Neutrophil (primary cell): ENCODE results near the gene ZNF425.

ENCODE experiments used
- H3K27ac ChIP-seq: fragments of 200-600 bp; sonication (generic); 2 replicates; pipeline ENCODE4 v1.5.1; 2016; ENCODE audit warnings: mild to moderate bottlenecking, moderate library complexity
- H3K27me3 ChIP-seq: fragments of 200-600 bp; sonication (generic); 2 replicates; pipeline ENCODE4 v1.6.0; 2016; ENCODE audit warnings: mild to moderate bottlenecking
- H3K36me3 ChIP-seq: fragments of 200-600 bp; sonication (generic); 2 replicates; pipeline ENCODE4 v1.5.1; 2017
- H3K4me1 ChIP-seq, 2 experiments: fragments of 200-600 bp in 1 of 2; sonication (generic) in 1 of 2; 1 replicate in 1 of 2; 2 replicates in 1 of 2; pipeline versions ENCODE4 v1.5.1 to v1.6.1; 2013 to 2016; ENCODE audit warnings: low read depth in 1 of 2, low read length in 1 of 2, mild to moderate bottlenecking in 1 of 2, moderate library complexity in 1 of 2; ENCODE audit not compliant: control insufficient read depth in 1 of 2, insufficient read depth in 1 of 2
- H3K4me3 ChIP-seq, 2 experiments: fragments of 200-600 bp in 1 of 2; sonication (generic) in 1 of 2; 1 replicate in 1 of 2; 2 replicates in 1 of 2; pipeline ENCODE4 v1.5.1; 2013 to 2016; ENCODE audit warnings: low read depth in 1 of 2, low read length in 1 of 2, mild to moderate bottlenecking in 1 of 2, moderate library complexity in 1 of 2
- H3K9me3 ChIP-seq: fragments of 200-600 bp; sonication (generic); 2 replicates; pipeline ENCODE4 v1.5.1; 2016
- TF ChIP-seq, protein P1 (sequence below): fragments of 200-600 bp; sonication (generic); IDR thresholded peaks from 2 replicates; pipeline ENCODE4 v1.5.1; 2016; ENCODE audit warnings: antibody characterized with exemption

ZNF425 gene

DNA sequence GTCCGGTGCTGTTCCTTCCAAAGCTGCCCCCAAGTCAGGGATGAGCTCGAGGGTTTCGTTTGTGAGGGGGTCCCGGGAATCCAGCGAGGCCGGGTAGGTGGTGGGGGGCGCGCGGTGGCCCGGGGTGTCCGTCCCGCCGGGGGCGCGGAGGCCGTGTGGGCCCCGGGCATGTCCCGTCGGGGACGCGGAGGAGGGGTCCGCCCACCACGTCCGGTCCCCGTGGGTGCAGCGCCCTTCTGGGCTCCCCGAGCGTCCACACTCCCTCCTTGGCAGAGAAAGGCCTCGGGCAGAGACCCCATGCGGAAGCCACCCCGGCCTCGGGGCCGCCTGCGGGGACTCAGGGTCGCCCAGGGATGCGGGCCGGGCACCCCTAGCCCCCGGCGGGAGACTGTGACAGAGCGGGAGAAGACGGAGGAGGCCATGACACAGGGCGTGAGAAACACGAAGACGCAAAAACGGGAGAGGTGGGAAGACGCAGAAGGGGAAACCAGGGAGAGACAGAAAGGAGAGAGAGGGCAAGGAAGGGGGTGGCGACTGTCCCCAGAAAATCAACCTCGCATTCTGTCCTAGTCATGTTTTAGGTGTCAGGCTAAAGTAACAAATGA is 640 bp upstream of the ZNF425 start:
- peak overlapping the region; percentile 92 to 99 for H3K4me3 ChIP-seq
- H3K27me3 ChIP-seq, result no peaks in the 10 kb centered on the region
- H3K27ac ChIP-seq, result peak overlapping the region; percentile 94
- peaks cover 4% of the 10 kb centered on the region for H3K36me3 ChIP-seq
- no peaks in the 10 kb centered on the region for H3K9me3 ChIP-seq
- H3K4me1 ChIP-seq, result peaks cover 16 to 20% of the 10 kb centered on the region in 2 experiments
- TF ChIP-seq, protein P1, sequence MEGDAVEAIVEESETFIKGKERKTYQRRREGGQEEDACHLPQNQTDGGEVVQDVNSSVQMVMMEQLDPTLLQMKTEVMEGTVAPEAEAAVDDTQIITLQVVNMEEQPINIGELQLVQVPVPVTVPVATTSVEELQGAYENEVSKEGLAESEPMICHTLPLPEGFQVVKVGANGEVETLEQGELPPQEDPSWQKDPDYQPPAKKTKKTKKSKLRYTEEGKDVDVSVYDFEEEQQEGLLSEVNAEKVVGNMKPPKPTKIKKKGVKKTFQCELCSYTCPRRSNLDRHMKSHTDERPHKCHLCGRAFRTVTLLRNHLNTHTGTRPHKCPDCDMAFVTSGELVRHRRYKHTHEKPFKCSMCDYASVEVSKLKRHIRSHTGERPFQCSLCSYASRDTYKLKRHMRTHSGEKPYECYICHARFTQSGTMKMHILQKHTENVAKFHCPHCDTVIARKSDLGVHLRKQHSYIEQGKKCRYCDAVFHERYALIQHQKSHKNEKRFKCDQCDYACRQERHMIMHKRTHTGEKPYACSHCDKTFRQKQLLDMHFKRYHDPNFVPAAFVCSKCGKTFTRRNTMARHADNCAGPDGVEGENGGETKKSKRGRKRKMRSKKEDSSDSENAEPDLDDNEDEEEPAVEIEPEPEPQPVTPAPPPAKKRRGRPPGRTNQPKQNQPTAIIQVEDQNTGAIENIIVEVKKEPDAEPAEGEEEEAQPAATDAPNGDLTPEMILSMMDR, result no peak

DNA sequence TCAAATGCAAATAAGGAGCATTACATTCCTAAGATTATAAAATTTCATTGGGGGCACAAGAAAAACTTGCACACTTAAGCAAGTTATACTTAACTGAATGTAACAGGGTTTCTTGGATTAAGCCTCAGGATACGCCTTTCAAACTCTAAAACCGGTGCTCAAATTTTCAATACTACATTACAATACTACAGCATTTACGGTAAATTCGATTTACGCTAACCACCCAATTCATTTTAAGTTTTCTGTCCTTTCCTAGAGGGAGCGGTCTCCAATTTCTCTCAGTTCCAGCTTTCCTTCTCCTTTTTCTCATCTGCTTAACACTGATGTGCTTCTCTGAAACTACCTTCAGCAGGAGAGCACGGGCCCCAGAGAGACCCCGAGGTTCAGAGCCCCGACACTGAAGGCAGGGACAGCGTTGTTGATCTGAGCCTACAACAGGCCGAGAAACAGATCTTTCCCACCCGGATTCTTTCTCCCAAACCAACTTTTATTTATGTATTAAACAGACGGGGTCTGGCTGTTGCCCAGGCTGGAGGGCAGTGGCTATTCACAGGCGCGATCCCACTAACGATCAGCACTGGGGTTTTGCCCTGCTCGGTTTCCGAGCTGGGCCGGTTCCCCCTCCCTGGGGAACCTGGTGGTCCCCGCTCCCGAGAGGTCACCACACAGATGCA is 798 bp downstream of the ZNF425 start:
- Histone ChIP-seq H3K9me3 (no peaks in the 10 kb centered on the region), H3K27me3 (no peaks in the 10 kb centered on the region), H3K36me3 (peaks cover under 1% of the 10 kb centered on the region), H3K27ac (peak overlapping the region; percentile 94), H3K4me3 (peak overlapping the region; percentile 92 to 99), H3K4me1 (peaks cover 20 to 26% of the 10 kb centered on the region in 2 experiments)
- TF ChIP-seq, protein P1, result no peak

DNA sequence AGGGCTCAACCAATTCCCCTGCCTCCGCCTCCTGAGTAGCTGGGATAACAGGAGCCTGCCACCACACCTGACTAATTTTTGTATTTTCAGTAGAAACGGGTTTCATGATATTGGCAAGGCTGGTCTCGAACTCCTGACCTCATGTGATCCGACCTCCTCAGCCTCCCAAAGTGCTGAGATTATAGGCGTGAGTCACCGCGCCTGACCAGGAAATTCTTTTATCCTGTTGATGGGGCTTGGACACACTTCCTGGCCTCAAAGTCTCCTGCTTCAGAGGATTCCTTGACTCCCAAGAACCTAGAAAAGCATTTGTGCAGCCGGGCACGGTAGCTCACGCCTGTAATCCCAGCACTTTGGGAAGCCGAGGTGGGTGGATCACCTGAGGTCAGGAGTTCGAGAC is 16.2 kb downstream of the ZNF425 start:
- H3K36me3 ChIP-seq, result no peaks in the 10 kb centered on the region
- H3K27me3 ChIP-seq, result no peaks in the 10 kb centered on the region
- H3K4me1 ChIP-seq, result no peaks in the 10 kb centered on the region
- no peak overlapping the region for H3K27ac ChIP-seq
- no peak overlapping the region for H3K4me3 ChIP-seq
- no peaks in the 10 kb centered on the region for H3K9me3 ChIP-seq
- TF ChIP-seq, protein P1, result no peak

DNA sequence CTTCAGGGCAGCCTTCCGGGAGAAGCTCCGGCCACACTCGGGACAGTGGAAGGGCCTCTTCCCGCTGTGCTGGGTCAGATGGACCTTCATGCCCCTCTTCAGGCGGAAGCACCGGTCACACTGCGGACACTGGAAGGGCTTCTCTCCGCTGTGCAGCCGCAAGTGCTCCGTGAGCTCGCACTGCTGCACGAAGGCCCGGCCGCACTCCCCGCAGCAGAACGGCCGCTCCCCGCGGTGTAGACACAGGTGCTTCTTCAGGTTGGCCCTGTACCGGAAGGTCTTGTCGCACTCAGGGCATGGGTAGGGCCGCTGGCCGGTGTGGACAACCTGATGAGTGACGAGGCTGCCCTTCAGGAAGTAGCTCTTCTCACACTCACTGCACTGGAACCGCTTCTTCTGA is 21.4 kb downstream of the ZNF425 start:
- Histone ChIP-seq H3K4me3 (no peak overlapping the region), H3K9me3 (no peaks in the 10 kb centered on the region), H3K27ac (no peak overlapping the region), H3K36me3 (no peaks in the 10 kb centered on the region), H3K4me1 (no peaks in the 10 kb centered on the region), H3K27me3 (no peaks in the 10 kb centered on the region)
- TF ChIP-seq, protein P1, result no peak

DNA sequence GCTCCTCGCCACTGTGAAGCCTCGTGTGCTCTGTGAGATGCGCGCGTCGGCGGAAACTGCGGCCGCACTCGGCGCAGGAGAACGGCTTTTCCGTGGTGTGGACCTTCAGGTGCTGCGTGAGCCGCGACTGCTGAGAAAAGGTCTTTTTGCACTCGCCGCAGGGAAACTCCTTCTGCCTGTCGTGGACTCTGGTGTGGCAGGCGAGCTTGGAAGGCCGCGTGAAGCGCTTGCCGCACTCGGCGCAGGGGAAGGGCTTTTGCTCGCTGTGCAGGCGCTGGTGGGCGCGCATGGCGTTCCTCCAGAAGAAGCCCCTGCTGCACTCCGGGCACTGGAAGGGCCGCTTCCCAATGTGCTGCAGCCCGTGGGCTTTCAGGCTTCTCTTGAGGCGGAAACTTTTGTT is 21.9 kb downstream of the ZNF425 start:
- no peaks in the 10 kb centered on the region for H3K27me3 ChIP-seq
- H3K36me3 ChIP-seq, result no peaks in the 10 kb centered on the region
- TF ChIP-seq, protein P1, result no peak
- H3K9me3 ChIP-seq, result no peaks in the 10 kb centered on the region
- no peaks in the 10 kb centered on the region for H3K4me1 ChIP-seq
- no peak overlapping the region for H3K27ac ChIP-seq
- H3K4me3 ChIP-seq, result no peak overlapping the region
